Lower lobe of right lung (tissue), 2 donors: ENCODE results near the gene PSMC1. TPM values are rescaled to one million over a fixed set of nuclear protein-coding genes. Genes with fewer than 3 reads are reported as not detected.
"Not testable (repeated sequence)": the region's sequence is repeated elsewhere in the genome, so short reads cannot be mapped to it uniquely, and the experiment has no call there.

ENCODE experiments used
- ATAC-seq, 2 donors: fragments of 200-7000 bp; cut with Tn5 transposase; one replicate each; pipeline ENCODE4 v1.9.1; 2020 to 2022; ENCODE audit warnings: mild to moderate bottlenecking in 2 of 2, moderate library complexity in 2 of 2
- DNase-seq: peaks from one replicate; pipeline ENCODE4 v3.0.0-alpha.2; 2020
- H3K27ac ChIP-seq: fragments of 200-600 bp; one replicate; pipeline ENCODE4 v1.8.0; 2022
- H3K27me3 ChIP-seq: fragments of 200-600 bp; one replicate; pipeline ENCODE4 v1.8.0; 2022; ENCODE audit warnings: low read depth
- H3K36me3 ChIP-seq: fragments of 200-600 bp; one replicate; pipeline ENCODE4 v1.8.0; 2022; ENCODE audit warnings: mild to moderate bottlenecking
- H3K4me1 ChIP-seq: fragments of 200-600 bp; one replicate; pipeline ENCODE4 v1.8.0; 2022
- H3K4me3 ChIP-seq: fragments of 200-600 bp; one replicate; pipeline ENCODE4 v1.8.0; 2022; ENCODE audit warnings: mild to moderate bottlenecking
- H3K9me3 ChIP-seq: fragments of 200-600 bp; one replicate; pipeline ENCODE4 v1.8.0; 2022
- intact Hi-C: fragments of 100-400 bp; cut with DNase I; formaldehyde crosslinking; loops from one replicate; pipeline ENCODE4 v1.11.0; 2022
- long read RNA-seq: library from polyadenylated mRNA; unstranded; transcript quantifications from one replicate; pipeline ENCODE4 v2.0.0, GENCODE V29; 2021
- total RNA-seq: library from RNA; stranded (reverse); fragmentation: NEBNext Ultra II Directional; extraction: Animal tissue kit (Norgen Biotek cat#: 25700); gene quantifications from one replicate; pipeline ENCODE4 v1.2.1, GENCODE V29; 2021
- TF ChIP-seq, protein P1 (sequence below): fragments of 200-600 bp; IDR thresholded peaks from one replicate; pipeline ENCODE4 v1.8.0; 2022; ENCODE audit warnings: antibody characterized with exemption, mild to moderate bottlenecking
- donor health status: DM: no; HTN: yes; CAD: no; lungs with severe emphysema.

The PSMC1 gene
- total RNA-seq, result 61.7 TPM
- long read RNA-seq, full-length matches to known transcripts, result 31 of 42 reads
- long read RNA-seq, partial matches to known transcripts, result 2 of 42 reads
- long read RNA-seq, other reads (novel, unspliced or antisense), result 9 of 42 reads

DNA sequence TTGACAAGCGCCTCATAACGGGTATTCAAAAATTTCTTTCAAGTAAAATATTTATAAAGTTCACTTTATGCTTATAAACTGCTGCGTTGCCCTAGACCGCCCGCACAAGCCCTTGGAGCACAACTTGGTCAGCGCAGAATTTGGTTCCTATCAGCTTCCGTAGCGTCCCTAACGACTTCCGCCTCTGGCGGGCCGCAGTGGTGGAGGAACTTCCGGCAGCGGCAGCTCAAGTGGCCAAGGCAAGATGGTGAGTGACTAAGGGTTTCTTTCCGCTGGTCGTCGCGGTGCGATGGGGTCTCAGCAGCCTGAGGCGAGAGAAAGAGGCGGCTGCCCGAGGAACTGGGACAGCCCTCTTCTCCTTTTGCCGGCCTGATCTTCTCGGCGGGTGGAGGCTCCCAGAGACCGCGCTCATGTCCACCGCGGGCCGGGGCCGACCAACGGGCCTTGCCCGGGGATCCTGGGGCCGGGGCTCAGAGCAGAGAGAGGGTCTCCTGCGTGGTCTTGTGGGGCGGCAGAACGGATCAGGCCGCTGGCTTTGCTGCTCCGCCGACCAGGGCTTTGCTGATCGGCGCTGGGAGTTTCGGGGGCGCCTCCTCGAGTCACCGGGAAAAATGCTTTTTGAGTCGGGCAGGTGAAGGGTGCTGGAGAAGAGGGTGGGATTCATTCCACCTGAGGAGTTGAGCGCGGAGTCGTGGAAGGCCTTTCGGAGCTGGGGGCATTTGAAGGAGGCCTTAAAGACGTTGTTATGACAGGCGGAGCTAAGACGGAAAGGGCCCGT, at the start of gene PSMC1:
TSS of gene PSMC1 (plus strand) at position 200 of the 778 bp plus-strand sequence. CDS start at position 245, 45 bp downstream.
- intact Hi-C loops, result no loop called here
- TF ChIP-seq, protein P1, sequence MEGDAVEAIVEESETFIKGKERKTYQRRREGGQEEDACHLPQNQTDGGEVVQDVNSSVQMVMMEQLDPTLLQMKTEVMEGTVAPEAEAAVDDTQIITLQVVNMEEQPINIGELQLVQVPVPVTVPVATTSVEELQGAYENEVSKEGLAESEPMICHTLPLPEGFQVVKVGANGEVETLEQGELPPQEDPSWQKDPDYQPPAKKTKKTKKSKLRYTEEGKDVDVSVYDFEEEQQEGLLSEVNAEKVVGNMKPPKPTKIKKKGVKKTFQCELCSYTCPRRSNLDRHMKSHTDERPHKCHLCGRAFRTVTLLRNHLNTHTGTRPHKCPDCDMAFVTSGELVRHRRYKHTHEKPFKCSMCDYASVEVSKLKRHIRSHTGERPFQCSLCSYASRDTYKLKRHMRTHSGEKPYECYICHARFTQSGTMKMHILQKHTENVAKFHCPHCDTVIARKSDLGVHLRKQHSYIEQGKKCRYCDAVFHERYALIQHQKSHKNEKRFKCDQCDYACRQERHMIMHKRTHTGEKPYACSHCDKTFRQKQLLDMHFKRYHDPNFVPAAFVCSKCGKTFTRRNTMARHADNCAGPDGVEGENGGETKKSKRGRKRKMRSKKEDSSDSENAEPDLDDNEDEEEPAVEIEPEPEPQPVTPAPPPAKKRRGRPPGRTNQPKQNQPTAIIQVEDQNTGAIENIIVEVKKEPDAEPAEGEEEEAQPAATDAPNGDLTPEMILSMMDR, result no peak
- Histone ChIP-seq H3K36me3 (peaks cover 27% of the 10 kb centered on the region), H3K4me3 (peak within 1 kb of the TSS; percentile 99), H3K27ac (peak within 1 kb of the TSS; percentile 93), H3K4me1 (peaks cover 24% of the 10 kb centered on the region), H3K9me3 (no peaks in the 10 kb centered on the region), H3K27me3 (peaks cover 18% of the 10 kb centered on the region)
- ATAC-seq, result peak; percentile 98 to 99
- peak; percentile 94 for DNase-seq

DNA sequence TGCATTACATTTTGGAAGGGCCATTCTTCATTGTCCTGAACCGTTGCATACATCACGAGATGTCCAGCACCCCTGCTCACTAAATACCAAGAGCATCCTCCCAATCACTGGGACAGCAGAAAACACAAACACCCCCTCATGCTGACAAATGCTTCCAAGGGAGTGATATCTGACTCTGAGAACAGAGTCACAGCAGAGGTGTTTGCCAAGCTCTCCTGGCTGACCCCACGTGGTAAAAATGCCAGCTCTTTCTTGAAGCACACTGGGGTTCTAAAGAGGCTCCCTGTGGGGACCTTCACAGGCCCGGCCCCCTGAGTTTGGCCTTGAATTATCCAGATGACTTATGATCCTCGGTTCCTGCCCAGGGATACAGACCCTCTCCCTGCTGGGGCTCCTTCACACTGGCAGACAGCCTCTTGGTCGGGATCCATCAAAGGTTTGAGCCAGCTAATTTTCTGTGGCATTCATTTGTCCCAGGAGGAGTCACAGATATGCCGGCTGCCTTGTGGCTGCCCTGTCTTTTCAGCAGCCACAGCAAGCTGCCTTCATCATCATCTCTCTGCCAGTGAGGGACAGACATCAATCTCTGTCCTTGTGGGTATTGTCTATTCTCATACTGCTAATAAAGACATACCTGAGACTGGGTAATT, 43.1 kb upstream of the PSMC1 start:
- Histone ChIP-seq H3K4me3 (no peak overlapping the region), H3K4me1 (no peaks in the 10 kb centered on the region), H3K36me3 (no peaks in the 10 kb centered on the region), H3K27ac (no peak overlapping the region), H3K9me3 (no peaks in the 10 kb centered on the region), H3K27me3 (peaks cover 5% of the 10 kb centered on the region)
- DNase-seq (no peak), ATAC-seq (no peak)
- TF ChIP-seq, protein P1, result no peak
- intact Hi-C loops, result no loop called here

DNA sequence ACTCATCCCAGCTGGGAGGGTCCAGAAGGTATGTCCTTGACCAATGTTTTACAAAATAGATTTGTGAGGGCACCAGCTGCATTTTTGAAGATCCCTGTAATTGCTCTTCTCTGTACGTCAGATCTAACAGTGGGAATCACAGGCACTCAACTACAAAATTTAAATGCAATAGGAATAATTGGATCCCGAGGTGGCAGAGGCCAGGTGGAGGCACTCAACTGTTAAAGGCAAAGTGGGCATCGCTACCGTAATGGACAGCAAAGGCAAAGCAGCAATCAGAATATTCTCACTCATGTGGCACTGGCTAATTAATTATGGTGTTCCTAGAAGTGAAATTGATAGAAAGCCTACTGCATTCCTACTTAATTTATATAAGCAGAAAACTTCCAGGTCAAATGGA, 27.9 kb upstream of the PSMC1 start:
- no peak for ATAC-seq
- no peak overlapping the region for H3K4me3 ChIP-seq
- H3K27ac ChIP-seq, result no peak overlapping the region
- intact Hi-C loops, result no loop called here
- no peaks in the 10 kb centered on the region for H3K9me3 ChIP-seq
- H3K36me3 ChIP-seq, result no peaks in the 10 kb centered on the region
- TF ChIP-seq, protein P1, result no peak
- no peaks in the 10 kb centered on the region for H3K27me3 ChIP-seq
- H3K4me1 ChIP-seq, result no peaks in the 10 kb centered on the region
- DNase-seq, result no peak

DNA sequence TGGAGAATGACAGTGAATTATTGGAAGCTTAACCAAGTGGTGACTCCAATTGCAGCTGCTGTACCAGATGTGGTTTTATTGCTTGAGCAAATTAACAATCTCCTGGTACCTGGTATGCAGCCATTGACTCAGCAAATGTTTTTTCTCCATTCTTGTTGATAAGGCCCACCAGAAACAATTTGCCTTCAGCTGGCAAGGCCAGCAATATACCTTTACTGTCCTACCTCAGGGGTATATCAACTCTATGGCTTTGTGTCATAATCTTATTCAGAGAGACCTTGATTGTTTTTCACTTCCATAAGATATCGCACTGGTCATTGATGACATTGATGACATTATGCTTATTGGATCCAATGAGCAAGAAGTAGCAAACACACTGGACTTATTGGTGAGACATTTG, 26.4 kb upstream of the PSMC1 start:
- H3K27me3 ChIP-seq, H3K36me3 ChIP-seq, ATAC-seq, DNase-seq, H3K4me3 ChIP-seq, intact Hi-C loops, H3K9me3 ChIP-seq, H3K27ac ChIP-seq, H3K4me1 ChIP-seq: not testable (repeated sequence)

DNA sequence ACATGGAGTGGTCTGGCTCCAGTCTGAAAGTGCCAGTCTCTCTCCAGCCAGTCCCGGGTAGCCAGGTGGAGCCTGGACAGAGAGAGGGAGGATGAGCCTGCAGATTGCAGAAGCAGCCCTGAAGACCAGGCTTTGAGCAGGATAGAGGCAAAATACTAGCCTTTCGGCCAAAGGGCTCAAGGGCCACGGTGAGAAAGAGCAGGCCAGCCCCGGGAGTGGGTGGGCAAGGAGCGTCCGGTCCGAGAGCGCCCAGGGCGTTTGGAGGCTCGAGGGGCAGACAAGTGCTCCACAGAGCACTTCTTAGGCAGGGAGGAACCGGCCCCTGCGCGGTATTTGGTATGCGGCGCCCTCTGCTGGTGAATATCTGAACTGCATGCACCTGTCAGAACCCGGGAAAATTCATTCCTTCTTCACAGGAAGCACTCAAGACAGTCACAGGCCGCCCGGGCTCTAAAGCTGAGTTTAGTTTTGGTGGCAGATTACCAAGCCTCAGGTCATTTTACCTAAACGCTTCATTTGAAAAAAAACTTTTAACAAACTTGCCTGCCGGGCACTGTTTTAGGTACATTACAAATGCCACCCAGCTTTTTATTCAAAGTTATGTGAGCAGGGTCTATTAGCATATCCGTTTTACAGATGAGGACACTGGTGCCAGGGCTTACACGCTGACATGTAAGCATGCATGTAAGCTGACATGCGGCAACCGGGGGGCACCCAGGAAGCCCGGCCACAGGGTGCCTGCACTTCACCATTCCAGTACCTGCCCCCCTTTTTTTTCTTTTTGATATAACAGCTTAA, 21.0 kb upstream of the PSMC1 start:
- peak; percentile 90 to 96 for ATAC-seq
- intact Hi-C loops, result loop anchor here (5.0 kb wide), 1 partner anchor 293 kb away; no protein-coding TSS in a partner anchor

More for the DNA sequence above, 21.0 kb upstream of the PSMC1 start:
- H3K4me1 ChIP-seq, result no peaks in the 10 kb centered on the region
- peak; percentile 79 for DNase-seq
- TF ChIP-seq, protein P1, result peak; percentile 95
- no peak overlapping the region for H3K27ac ChIP-seq
- no peaks in the 10 kb centered on the region for H3K36me3 ChIP-seq
- peaks cover 15% of the 10 kb centered on the region for H3K27me3 ChIP-seq
- H3K4me3 ChIP-seq, result no peak overlapping the region
- peaks cover 31% of the 10 kb centered on the region for H3K9me3 ChIP-seq
